Activated T-helper 1 cell treated with anti-CD3 and anti-CD28 coated beads, Interleukin-2, amount 50 U/mL, for 16 hours (primary cell): ENCODE data around the gene TJP1.
"Not testable (repeated sequence)": the region's sequence is repeated elsewhere in the genome, so short reads cannot be mapped to it uniquely, and the experiment has no call there.

Experiments used
- DNase-seq, 2 donors: peaks; one replicate each; pipeline ENCODE4 v3.0.0-alpha.2; 2020; ENCODE audit warnings: low read depth in 1 of 2, low spot score in 1 of 2

The TJP1 gene

GRCh38 chr15:29756358-29757267, 65.7 kb downstream of the TJP1 start:
- no peak for DNase-seq

DNA sequence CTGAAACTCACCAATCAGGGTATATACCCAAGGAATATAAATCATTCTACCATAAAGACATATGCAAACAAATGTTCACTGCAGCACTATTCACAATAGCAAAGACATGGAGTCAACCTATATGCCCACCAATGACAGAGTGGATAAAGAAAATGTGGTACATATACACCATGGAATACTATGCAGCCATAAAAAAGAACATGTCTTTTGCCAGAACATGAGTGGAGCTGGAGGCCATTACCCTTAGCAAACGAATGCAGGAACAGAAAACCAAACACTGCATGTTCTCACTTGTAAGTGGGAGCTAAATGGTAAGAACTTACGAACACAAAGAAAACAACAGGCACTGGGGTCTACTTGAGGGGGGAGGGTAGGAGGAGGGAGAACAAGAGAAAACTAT, 68.3 kb downstream of the TJP1 start:
- not testable (repeated sequence) for DNase-seq

- no peak for DNase-seq
Observed at GRCh38 chr15:29753506-29753905, 68.8 kb downstream of the TJP1 start.

GRCh38 chr15:29750754-29751153, 71.5 kb downstream of the TJP1 start:
- DNase-seq = no peak

DNA sequence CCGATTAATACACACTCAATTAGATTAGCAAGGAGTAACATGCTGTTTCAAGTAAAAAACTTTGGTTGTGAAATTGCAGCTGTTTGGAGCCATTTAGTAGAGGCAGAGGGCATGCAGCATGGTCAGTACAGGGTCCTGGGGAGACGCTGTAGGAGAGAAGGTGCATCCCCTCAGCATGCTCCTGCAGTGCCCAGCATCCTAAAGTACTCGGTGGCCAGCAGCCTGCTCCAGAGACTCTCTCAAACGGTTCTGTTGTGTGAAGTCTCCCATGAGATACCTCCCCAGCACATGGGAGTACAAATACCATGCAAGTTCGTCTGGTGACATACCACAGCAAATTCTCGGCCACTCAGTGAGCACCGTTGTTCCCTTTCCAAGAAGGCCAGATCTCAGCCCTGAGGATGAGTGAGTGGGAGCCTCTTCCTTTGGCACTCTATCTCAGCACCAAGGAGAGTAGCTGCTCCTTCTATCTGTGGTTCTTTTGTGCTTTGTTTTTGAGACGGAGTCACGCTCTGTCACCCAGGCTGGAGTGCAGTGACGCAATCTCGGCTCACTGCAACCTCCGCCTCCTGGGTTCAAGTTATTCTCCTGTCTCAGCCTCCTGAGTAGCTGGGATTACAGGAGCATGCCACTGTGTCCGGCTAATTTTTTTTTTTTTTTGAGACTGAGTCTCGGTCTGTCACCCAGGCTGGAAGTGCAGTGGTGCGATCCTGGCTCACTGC, 72.7 kb downstream of the TJP1 start:
- no peak for DNase-seq

GRCh38 chr15:29747837-29748417, 74.3 kb downstream of the TJP1 start:
- no peak for DNase-seq

DNA sequence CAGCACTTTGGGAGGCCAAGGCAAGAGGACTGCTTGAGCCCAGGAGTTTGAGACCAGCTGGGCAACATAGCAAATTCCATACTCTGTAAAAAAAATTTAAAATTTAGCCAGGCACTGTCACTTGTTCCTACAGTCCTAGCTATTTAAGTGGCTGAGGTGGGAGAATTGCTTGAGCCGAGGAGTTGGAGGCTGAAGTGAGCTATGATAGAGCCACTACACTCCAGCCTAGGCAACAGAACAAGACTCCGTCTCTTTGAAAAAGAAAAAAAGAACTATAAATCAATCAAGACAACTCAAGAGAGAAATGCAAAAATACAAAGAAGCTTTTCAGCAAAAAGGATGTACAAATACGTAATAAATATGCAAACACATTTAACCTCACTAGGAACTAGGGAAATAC, 78.8 kb downstream of the TJP1 start:
- no peak for DNase-seq

DNA sequence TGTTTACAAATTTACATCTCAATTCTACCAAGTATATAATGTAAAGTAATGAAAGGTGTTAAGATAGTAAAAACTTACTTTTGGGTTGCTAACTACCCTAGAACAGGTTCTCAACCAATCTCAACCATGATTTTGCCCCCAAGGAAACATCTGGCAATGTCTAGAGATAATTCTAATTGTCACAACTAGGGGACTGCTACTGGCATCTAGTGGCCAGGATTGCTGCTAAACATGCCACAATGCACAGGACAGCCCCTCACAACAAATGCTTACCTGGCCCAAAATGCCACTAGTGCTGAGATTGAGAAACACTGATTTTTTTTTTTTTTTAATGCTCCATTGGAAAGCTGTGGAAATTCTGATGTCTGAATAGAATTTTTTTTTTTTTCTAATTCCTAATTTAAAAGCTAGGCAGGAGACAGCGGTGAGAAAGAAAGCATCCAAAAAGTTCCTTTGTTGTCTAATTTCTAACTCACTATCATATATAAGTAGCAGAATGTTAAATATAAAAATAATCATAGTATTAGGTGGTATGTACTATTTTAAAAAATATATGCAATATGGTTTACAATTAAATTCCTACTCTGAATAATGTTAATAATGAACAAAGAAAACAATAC, 81.5 kb downstream of the TJP1 start:
- no peak for DNase-seq

DNA sequence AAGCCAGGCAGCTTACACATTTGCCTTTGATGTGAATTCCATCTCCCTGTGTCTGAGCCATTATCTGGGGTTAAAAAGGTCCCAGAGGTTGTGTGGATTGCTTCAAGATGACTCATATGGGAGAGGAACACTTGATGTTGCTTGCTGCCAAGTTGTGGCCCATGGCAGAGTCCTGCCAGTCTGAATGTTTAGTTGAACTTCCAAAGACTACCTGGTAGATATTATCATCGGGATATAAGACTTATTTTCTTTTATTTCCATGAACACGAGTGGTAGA, 85.6 kb downstream of the TJP1 start:
- no peak for DNase-seq

DNA sequence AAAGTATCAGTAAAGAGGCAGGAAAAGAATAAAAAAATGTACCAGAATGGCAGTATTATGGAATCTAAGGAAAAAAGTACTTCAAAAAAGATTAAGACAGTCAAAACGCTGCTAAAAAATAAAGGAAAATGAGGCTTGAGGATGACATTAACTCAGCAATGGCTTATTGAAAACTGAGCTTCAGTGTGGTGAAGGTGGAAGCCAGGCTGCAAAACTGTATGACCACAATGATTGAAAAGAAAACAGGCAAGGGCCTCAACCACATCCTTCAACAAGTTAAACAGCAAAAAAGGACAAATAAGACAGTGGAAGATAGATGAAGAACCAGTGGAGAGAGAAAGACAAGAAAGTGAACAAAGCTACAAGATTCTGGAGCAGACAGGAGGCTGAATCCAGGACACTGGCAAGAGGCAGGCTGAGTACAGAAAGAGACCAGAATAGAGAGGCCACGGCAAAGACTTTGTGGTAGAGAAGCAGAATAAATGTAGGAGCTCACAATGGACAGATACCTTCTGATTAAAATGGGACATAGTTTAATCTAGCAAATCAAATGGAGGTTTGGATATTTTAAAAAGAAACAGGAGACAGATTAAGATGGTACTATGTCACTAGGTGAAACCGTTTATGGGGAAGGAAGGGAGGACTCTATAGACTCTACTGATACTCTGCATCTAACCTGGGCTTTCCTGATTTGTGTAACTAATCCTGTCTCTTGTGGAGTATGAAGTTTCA, 86.1 kb downstream of the TJP1 start:
- DNase-seq = no peak

DNA sequence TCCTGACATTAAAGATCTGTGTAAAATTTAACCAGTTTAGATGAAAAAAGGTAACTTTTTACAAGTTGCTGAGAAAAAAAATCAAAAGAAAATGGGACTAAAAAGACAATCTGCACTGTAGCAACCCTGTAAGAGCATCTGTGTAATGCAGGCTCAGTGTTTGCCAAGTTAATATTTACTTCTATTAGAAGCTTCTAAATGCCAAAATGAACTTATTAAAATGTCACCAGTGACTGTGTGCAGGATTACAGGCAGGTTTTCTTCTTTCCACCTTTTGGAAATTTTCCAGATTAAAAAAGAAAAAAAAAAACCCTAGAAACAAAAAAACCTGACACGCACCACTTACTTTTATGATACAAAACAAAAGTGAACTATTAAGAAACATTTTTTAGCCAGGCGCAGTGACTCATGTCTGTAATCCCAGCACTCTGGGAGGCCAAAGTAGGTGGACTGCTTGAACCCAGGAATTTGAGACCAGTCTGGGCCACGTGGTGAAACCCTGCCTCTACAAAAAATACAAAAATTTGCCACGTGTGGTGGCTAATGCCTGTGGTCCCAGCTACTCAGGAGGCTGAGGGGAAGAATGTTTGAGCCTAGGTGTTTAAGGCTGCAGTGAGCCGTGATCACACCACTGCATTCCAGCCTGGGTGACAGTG, 87.2 kb downstream of the TJP1 start:
- DNase-seq = no peak

- DNase-seq = no peak
Observed at GRCh38 chr15:29731865-29732264, 90.4 kb downstream of the TJP1 start.

- DNase-seq = not testable (repeated sequence)
Observed at GRCh38 chr15:29730471-29730870, 91.8 kb downstream of the TJP1 start.

GRCh38 chr15:29728418-29728817, 93.8 kb downstream of the TJP1 start:
- DNase-seq = no peak

DNA sequence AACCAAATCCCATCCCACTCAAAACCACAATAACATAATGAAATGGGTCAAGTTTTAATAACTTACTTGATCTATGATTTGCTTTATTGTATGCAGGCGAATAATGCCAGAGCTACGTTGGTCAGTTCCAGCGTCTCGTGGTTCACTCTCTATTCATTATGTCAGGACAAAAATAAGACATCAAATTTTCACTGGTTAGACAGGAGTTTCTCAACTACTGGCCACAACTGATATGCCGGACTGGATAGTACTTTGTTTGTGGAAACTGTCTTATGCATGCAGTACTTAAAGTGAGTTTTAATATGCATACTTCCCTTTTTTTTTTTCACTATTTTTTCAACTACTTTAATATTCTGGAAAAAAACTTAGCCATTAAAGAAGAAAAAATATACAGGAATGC, 94.4 kb downstream of the TJP1 start:
- no peak for DNase-seq

DNA sequence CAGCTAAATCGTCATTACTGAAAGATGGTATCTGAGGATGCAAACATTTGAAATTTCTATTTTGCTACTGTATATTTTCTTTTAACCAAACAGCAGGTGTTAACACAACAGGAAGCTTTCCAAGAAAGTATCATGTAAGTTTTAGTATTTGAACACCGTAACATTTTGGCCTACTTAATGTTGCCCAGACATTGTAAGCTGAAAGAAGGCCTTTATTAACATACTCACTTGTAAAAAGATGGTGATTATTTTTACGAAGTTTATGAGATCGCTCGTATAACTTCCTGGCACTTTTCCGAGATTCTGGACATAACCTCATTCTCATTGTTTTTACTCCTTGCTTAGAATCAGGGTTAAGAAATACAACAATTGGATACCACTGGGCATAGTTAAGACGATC, 95.7 kb downstream of the TJP1 start:
- no peak for DNase-seq

DNA sequence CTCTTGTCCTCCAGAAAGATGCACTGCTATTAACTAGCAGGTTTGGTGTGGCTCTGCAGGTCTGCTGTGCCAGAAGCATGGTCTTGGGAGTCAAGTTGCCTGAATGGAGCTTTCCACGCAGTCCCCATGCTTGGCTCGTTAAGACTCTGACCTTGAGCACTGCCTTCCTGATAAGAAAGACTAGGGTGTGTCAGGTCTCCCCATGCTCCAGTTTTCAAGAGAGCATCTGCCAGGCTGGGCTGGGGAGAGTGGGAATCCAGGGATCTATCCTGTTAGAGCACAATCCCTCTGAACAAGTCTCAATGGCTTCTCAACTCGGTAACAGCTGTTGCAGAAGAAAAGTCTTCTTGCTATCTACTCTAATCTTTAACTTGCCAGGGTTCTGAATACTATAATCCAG, 98.2 kb downstream of the TJP1 start:
- DNase-seq = no peak

DNA sequence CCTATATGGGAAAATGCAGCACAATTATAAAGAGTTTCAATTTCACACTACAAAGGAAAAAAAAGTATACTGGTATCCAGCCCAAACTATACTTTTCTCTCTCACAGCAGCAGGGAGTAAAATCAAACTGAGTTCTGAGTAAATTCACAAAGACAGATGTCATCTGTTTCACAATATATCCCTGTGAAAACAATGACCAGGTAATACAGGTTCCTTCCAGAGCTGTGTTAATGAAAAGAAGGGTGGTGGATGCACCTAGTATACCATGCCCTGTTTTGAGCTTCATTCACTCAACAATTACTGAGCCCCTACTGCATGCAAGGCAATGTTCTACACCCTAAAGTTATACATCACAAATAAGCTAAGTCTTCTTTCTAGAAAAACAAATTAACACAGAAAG, 108.5 kb downstream of the TJP1 start:
- DNase-seq = no peak

- no peak for DNase-seq
Observed at GRCh38 chr15:29712149-29712885, 110.0 kb downstream of the TJP1 start.

GRCh38 chr15:29711531-29711930, 110.7 kb downstream of the TJP1 start:
- no peak for DNase-seq
